GM12891 (cell line): Measurements from ENCODE around the gene LAMTOR4.
"Not testable (repeated sequence)": the region's sequence is repeated elsewhere in the genome, so short reads cannot be mapped to it uniquely, and the experiment has no call there.

ENCODE experiments used
- DNase-seq: peaks from one replicate; pipeline ENCODE4 v3.0.0; 2011; ENCODE audit warnings: low spot score; ENCODE audit not compliant: insufficient read length
- FAIRE-seq: peaks from 2 replicates; lab custom pipeline; 2011; peaks lifted over from hg19 to GRCh38; lab: Jason Lieb, UNC
- PAX5 ChIP-seq: IDR thresholded peaks from 2 replicates; pipeline ENCODE4 v1.6.1; 2011; ENCODE audit warnings: low read length, moderate library complexity, mild to moderate bottlenecking; ENCODE audit not compliant: insufficient read depth, severe bottlenecking
- POLR2A ChIP-seq: IDR thresholded peaks from 2 replicates; pipeline ENCODE4 v1.6.1; 2011; ENCODE audit warnings: low read depth, low read length, control low read depth
- POLR2AphosphoS5 ChIP-seq: IDR thresholded peaks from 2 replicates; pipeline ENCODE4 v1.6.1; 2011; ENCODE audit warnings: low read depth, low read length, control low read depth
- POU2F2 ChIP-seq: IDR thresholded peaks from 2 replicates; pipeline ENCODE4 v1.6.1; 2011; ENCODE audit warnings: low read depth, mild to moderate bottlenecking, control low read depth, low read length, moderate library complexity
- SPI1 ChIP-seq: IDR thresholded peaks from 2 replicates; pipeline ENCODE4 v1.6.1; 2011; ENCODE audit warnings: low read depth, low read length, control low read depth
- TAF1 ChIP-seq: IDR thresholded peaks from 2 replicates; pipeline ENCODE4 v1.6.1; 2011; ENCODE audit warnings: low read depth, low read length, control low read depth

LAMTOR4 gene

DNA sequence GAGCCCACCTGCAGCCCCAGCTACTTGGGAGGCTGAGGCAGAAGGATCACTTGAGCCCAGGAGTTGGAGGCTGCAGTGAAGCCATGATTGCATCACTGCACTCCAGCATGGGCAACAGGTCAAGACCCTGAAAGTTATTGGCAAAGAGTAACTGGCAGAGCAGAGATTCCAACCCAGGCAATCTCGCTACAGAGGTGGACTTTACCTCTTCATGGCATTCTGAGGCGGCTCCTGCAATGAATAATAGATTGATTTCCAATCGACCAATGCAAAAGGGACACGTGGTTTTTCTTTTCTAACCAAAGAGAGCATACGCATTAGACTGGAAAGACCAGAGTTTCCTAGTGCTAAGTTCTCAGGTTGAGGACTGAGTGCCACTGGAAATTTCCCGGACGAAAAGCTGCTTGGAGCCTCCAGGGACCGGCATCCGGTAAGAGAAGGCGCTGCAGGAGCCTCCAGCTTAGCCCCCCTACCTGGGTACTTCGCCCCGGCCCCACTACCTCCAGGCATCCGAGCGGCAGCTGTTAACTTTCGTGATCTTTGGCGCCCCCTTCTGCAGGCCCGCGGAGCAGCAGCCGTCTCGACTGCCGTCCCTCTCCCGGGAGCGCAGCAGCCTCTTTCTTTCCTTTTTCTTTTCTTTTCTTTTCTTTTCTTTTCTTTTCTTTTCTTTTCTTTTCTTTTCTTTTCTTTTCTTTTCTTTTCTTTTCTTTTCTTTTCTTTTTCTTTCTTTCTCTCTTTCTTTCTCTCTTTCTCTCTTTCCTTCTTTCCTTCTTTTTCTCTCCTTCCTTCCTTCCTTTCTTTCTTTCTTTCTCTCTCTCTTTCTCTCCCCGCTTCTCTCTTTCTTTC, 17.9 kb upstream of the LAMTOR4 start:
- FAIRE-seq, result no peak
- DNase-seq, result no peak
- TF ChIP-seq POLR2AphosphoS5 (no peak), PAX5 (no peak), POU2F2 (no peak), POLR2A (no peak), SPI1 (no peak), TAF1 (no peak)

DNA sequence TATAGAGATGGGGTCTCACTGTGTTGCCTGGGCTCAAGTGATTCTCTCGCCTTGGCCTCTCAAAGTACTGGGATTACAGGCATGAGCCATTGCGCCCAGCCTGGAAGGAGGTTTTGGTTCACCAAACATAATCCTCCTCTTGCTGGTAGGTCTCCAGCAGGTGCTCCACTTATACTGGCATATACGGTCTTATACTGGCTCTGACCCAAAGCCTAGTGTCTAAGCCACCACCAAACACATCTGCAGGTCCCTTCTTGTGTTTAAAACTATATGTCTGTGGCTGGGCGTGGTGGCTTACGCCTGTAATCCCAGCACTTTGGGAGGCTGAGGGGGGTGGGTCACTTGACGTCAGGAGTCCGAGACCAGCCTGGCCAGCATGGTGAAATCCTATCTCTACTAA, 16.6 kb upstream of the LAMTOR4 start:
- DNase-seq (no peak), FAIRE-seq (no peak)
- TF ChIP-seq SPI1 (no peak), POU2F2 (no peak), TAF1 (no peak), PAX5 (no peak), POLR2A (no peak), POLR2AphosphoS5 (no peak)

DNA sequence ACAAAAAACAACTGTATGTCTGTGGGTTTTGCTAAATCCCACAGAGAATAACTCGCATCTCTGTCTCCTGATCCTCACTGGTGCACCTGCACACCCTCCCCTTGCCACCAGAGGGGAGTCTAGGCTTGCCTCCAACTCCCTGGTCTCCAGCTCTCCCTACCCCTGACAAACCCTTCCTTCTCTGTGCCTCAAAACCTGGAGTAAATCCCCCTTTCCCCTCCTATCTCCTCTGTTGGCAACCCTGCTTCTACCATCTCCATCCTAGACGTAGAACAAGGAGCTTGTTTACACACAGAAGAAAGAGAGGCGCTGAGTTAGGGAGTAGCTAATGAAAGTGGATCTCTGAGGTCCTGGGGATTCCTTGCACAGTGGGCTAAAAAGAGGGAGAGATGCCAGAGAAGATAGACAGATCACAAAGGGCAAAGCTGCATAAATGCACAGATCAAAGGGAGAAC, 16.0 kb upstream of the LAMTOR4 start:
- TF ChIP-seq SPI1 (no peak), POU2F2 (no peak), PAX5 (no peak), TAF1 (no peak), POLR2A (no peak), POLR2AphosphoS5 (no peak)
- DNase-seq (no peak), FAIRE-seq (peak; percentile 94)

DNA sequence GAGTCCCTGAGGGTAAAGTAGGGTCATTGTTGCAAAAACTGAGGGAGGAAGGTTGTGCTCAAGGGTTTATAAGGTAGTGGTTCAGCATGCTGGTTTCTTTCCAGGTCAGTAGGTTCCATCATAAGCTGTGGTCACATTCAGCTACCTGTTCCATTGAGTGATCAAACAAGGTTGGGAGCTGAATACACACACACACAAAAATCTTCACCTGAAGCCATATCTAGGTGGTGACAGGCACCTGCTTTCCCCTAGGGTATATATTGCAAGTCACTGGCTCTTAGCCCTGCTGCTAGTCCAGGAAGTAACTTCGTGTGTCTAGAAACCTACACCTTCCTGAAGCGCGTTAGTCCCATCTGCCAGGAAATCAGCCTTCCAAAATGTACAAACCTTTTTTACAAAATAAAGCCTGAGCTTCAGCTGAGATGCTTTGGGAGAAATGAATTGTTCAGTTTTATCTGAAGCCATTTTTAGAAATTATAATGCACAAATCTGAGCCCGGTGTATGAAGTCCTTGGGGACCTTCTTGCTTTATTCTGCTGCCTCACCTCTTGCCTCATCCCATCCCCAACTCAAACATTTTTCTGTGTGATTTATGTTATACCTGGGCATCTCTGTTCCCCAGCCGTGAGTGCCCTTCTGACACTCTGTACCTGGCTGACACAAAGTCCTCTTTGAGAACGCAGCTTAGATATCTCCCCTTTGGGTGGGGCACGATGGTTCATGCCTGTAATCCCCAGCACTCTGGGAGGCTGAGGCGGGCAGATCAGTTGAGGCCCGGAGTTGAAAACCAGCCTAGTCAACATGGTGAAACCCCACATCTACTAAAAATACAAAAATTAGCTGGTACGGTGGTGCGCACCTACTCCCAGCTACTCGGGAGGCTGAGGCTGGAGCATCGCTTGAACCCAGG, 10.6 kb upstream of the LAMTOR4 start:
- peak; percentile 88 for FAIRE-seq
- TF ChIP-seq SPI1, result no peak
- no peak for TF ChIP-seq POLR2A
- no peak for TF ChIP-seq TAF1
- no peak for TF ChIP-seq POU2F2
- TF ChIP-seq POLR2AphosphoS5, result no peak
- TF ChIP-seq PAX5, result no peak
- no peak for DNase-seq

DNA sequence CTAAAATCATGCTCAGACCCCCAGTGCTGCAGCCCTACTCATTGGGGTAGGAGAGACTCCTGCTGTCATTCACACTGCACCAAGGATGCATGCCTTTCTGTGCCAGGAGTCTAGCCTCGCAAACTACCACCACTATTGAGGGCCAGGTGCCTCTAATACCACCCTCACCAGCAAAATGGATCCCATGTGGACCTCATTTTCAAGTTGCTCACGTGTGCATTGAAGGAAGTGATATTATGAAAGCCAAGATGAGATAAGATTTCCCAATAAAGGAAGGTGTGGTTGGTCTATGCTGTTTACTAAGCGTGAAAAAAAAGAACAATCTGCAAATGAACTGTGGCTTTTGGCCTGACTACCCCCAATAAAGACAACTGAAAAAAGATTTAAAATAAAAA, 7.2 kb upstream of the LAMTOR4 start:
- TF ChIP-seq POU2F2, result no peak
- no peak for TF ChIP-seq POLR2A
- TF ChIP-seq PAX5, result no peak
- TF ChIP-seq SPI1, result no peak
- TF ChIP-seq TAF1, result no peak
- no peak for TF ChIP-seq POLR2AphosphoS5
- FAIRE-seq (peak; percentile 75), DNase-seq (no peak)

DNA sequence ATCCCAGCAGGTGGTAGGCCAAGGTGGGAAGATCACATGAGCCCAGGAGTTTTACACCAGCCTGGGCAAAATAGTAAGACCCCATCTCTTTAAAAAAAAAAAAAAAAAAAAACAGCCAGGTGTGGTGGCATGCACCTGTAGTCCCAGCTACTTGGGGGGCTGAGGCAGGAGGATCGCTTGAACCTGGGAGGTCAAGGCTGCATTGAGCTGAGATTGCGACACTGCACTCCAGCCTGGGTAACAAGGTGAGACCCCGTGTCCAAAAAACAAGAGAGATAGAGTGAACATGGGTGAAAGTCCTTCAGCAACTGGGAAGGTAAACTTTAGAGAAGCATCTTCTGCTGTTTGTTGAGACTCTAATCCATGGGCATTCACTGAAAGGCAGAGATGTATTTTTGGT, 6.3 kb upstream of the LAMTOR4 start:
- no peak for DNase-seq
- FAIRE-seq, result no peak
- TF ChIP-seq SPI1, result no peak
- TF ChIP-seq TAF1, result no peak
- no peak for TF ChIP-seq POLR2AphosphoS5
- no peak for TF ChIP-seq PAX5
- no peak for TF ChIP-seq POU2F2

DNA sequence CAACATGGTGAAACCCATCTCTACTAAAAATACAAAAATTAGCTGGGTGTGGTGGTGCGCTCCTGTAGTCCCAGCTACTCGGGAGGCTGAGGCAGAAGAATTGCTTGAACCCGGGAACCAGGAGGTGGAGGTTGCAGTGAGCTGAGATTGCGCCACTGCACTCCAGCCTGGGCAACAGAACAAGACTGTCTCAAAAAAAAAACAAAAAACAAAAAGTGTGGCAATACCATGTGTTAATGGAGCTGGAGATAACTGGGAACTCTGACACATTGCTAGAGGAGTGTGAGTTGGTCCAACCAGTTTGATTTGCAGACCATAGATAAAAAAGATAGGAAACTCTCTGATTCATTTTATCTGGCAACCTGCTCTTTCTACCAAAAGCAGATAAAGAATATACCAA, 2.4 kb upstream of the LAMTOR4 start:
- not testable (repeated sequence) for DNase-seq, FAIRE-seq

DNA sequence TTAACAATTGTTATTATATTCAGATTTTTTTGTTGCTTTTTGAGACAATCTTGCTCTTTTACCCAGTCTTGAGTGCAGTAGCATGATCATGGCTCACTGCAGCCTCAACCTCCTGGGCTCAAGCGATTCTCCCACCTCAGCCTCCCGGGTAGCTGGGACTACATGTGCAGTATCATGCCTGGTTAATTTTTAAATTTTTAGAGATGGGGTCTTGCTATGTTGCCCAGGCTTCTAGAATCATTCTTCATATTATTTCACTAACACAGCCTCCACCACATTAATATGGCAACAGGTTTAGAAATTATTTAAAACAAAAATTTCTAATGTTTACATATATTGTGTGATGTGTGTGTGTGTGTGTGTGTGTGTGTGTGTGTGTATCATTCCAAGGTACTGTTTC, 1.4 kb upstream of the LAMTOR4 start:
- FAIRE-seq (no peak), DNase-seq (no peak)
- TF ChIP-seq SPI1 (no peak), POLR2AphosphoS5 (no peak), POU2F2 (no peak), PAX5 (no peak), POLR2A (no peak), TAF1 (no peak)

DNA sequence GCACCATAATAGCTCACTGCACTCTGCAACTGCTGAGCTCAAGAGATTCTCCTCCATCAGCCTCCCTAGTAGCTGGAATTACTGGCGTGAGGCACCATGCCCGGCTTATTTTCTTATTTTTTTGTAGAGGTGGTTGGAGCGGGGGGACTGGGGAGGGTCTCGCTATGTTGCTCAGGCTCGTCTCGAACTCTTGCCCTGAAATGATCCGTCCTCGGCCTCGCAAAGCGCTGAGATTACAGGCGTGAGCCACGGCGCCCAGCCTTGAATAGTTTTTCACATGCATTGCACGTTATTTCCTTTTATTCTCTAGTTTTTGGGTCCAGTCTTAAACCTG, 526 bp upstream of the LAMTOR4 start:
- no peak for TF ChIP-seq POLR2A
- no peak for TF ChIP-seq POU2F2
- TF ChIP-seq POLR2AphosphoS5, result no peak
- TF ChIP-seq PAX5, result no peak
- TF ChIP-seq TAF1, result no peak
- no peak for TF ChIP-seq SPI1
- no peak for DNase-seq
- no peak for FAIRE-seq

DNA sequence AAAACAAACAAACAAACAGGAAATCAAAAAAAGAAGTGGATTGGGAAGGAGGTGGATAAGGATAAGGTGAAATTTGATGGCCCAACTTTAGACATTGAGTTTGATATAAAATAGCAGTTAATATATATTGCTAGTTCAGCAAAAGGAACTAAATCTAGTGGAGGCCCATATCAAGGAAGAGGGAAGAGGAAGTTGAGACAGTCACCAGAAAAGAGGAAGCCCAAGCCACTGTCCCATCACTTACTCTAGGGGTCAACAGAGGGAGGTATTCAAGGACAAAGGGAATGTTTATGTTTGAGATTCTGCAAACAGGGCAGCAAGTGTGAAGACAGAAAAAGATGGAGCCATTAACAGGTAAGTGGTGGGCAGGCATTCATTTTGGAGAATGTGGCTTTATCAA, 3.7 kb downstream of the LAMTOR4 start:
- FAIRE-seq (no peak), DNase-seq (no peak)
- TF ChIP-seq SPI1 (peak; percentile 80), PAX5 (no peak)
